Measurements from ENCODE around the gene PTP4A2.
A peak's percentile ranks its signal among the peaks of the same experiment; 100 is the strongest.

Gene PTP4A2

DNA sequence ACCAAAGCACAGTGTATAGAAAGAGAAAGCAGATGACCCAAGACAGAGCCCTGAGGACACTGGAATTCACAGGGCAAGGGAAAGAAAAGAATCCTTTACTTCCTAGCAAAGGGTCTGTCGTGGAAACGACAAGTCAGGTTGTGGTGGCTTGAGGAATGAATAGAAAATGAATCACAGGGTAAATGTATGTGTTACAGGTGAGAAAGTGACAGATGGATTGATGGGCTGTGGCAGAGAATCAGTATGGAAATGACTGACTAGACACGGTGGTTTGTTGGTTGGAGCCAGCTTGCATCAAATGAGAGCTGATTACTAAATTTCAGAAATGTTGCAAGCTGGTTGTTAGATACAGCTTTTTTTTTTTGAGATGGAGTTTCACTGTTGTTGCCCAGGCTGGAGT lies 46.9 kb downstream of the PTP4A2 start:
- TF ChIP-seq ZNF274 (IDR thresholded peaks at IDR 0.05; ENCODE audit: low read depth, low read length) (no peak), YY1 (IDR thresholded peaks at IDR 0.05; ENCODE audit: insufficient read depth, insufficient read length) (no peak), SUZ12 (IDR thresholded peaks at IDR 0.05; ENCODE audit: extremely low read depth, insufficient read depth, insufficient read length) (no peak)
- no peak for DNase-seq (ENCODE audit: low read depth, low spot score)
- Histone ChIP-seq H3K4me1 (ENCODE audit: insufficient read depth, insufficient read length) (no peaks in the 10 kb centered on the region), H3K36me3 (ENCODE audit: insufficient read depth, insufficient read length, low read length) (no peaks in the 10 kb centered on the region), H3K27me3 (ENCODE audit: insufficient read depth, insufficient read length) (no peaks in the 10 kb centered on the region), H3K9ac (ENCODE audit: insufficient read length, low read depth) (no peak overlapping the region), H3K9me3 (ENCODE audit: insufficient read depth, low read length) (no peaks in the 10 kb centered on the region), H3K4me3 (ENCODE audit: insufficient read length, low read depth) (no peak overlapping the region)

DNA sequence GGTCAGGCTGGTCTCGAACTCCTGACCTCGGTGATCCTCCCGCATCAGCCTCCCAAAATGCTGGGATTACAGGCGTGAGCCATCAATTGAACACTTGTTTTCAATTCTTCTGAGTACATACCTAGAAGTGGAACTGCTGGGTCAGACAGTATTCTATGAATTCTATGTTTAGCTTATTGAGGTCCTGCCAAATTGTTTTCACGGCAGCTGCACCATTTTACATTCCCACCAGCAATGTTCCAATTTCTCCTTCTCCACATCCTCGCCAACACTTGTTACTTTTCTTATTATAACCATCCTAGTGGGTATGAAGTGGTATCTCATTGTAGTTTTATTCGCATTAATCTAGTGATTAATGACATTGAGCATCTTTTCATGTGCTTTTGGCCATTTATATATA lies 49.9 kb downstream of the PTP4A2 start:
- Histone ChIP-seq H3K27me3 (ENCODE audit: insufficient read depth, insufficient read length) (no peaks in the 10 kb centered on the region), H3K4me1 (ENCODE audit: insufficient read depth, insufficient read length) (peaks cover 2% of the 10 kb centered on the region), H3K36me3 (ENCODE audit: insufficient read depth, insufficient read length, low read length) (no peaks in the 10 kb centered on the region), H3K9me3 (ENCODE audit: insufficient read depth, low read length) (no peaks in the 10 kb centered on the region), H3K4me3 (ENCODE audit: insufficient read length, low read depth) (no peak overlapping the region), H3K9ac (ENCODE audit: insufficient read length, low read depth) (no peak overlapping the region)
- TF ChIP-seq YY1 (IDR thresholded peaks at IDR 0.05; ENCODE audit: insufficient read depth, insufficient read length) (no peak), ZNF274 (IDR thresholded peaks at IDR 0.05; ENCODE audit: low read depth, low read length) (no peak), SUZ12 (IDR thresholded peaks at IDR 0.05; ENCODE audit: extremely low read depth, insufficient read depth, insufficient read length) (no peak)
- no peak for DNase-seq (ENCODE audit: low read depth, low spot score)

DNA sequence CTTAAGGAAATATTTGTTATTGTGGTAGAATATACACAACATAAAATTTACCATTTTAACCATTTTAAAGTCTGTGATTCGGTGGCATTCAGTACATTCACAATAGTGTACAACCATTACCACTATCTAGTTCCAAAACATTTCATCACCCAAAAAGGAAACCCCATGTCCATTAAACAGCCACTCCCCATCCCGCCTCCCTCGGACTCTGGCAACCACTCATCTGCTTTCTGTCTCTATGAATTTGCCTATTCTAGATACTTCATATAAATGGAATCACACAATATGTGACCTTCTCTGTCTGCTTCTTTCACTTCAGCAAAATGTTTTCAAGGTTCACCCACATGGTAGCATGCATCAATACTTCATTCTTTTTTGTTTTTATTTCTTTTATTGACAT lies 51.3 kb downstream of the PTP4A2 start:
- no peaks in the 10 kb centered on the region for H3K9me3 ChIP-seq (ENCODE audit: insufficient read depth, low read length)
- no peak overlapping the region for H3K9ac ChIP-seq (ENCODE audit: insufficient read length, low read depth)
- H3K4me1 ChIP-seq (ENCODE audit: insufficient read depth, insufficient read length), result peaks cover 2% of the 10 kb centered on the region
- H3K36me3 ChIP-seq (ENCODE audit: insufficient read depth, insufficient read length, low read length), result no peaks in the 10 kb centered on the region
- H3K27me3 ChIP-seq (ENCODE audit: insufficient read depth, insufficient read length), result no peaks in the 10 kb centered on the region
- TF ChIP-seq ZNF274 (IDR thresholded peaks at IDR 0.05; ENCODE audit: low read depth, low read length) (no peak), YY1 (IDR thresholded peaks at IDR 0.05; ENCODE audit: insufficient read depth, insufficient read length) (no peak), SUZ12 (IDR thresholded peaks at IDR 0.05; ENCODE audit: extremely low read depth, insufficient read depth, insufficient read length) (no peak)
- H3K4me3 ChIP-seq (ENCODE audit: insufficient read length, low read depth), result no peak overlapping the region
- DNase-seq (ENCODE audit: low read depth, low spot score), result no peak

DNA sequence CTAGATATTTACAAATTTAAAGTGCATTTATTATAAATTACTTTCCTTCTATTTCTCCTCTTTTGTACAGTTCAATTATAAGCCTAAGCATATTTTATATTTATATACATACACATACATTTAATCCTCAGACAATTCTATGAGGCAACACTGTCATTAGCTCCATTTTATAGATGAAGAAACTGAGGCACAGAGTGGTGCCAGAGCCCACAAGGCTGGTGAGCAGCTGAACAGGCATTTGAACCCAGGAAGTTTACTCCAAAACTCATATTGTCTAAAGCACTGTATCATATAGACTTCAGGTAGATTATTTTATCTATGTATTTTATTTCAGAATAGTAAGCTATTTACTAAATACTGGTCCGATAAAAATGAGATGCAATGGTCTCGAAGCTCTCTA lies 52.3 kb downstream of the PTP4A2 start:
- Histone ChIP-seq H3K4me1 (ENCODE audit: insufficient read depth, insufficient read length) (peaks cover 5% of the 10 kb centered on the region), H3K27me3 (ENCODE audit: insufficient read depth, insufficient read length) (no peaks in the 10 kb centered on the region), H3K36me3 (ENCODE audit: insufficient read depth, insufficient read length, low read length) (no peaks in the 10 kb centered on the region), H3K9me3 (ENCODE audit: insufficient read depth, low read length) (no peaks in the 10 kb centered on the region), H3K9ac (ENCODE audit: insufficient read length, low read depth) (no peak overlapping the region), H3K4me3 (ENCODE audit: insufficient read length, low read depth) (no peak overlapping the region)
- DNase-seq (ENCODE audit: low read depth, low spot score), result no peak
- TF ChIP-seq YY1 (IDR thresholded peaks at IDR 0.05; ENCODE audit: insufficient read depth, insufficient read length), result no peak
- TF ChIP-seq ZNF274 (IDR thresholded peaks at IDR 0.05; ENCODE audit: low read depth, low read length), result no peak
- TF ChIP-seq SUZ12 (IDR thresholded peaks at IDR 0.05; ENCODE audit: extremely low read depth, insufficient read depth, insufficient read length), result no peak

DNA sequence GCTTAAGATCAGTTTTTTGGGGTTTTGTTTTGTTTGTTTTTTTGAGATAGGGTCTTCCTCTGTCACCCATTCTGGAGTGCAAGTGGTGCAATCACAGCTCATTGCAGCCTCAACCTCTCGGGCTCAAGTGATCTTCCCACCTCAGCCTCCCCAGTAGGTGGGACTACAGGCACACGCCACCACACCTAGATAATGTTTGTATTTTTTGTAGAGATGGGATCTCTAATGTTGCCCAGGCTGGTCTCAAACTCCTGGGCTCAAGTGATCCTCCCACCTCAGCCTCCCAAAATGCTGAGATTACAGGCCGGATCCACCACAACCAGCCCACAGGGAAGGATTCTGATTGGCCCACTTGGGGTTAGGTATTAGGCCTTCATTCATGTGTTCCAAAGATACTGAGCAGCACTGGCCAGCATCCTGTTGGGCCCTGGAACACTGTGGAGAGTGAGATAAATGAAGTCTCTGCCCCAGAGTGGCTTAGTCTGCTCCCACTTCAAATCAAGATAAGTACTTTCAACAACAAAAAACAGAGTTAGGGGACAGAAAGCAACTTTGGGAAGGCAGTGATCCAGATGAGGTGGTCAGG lies 54.7 kb downstream of the PTP4A2 start:
- DNase-seq (ENCODE audit: low read depth, low spot score), result no peak
- Histone ChIP-seq H3K9me3 (ENCODE audit: insufficient read depth, low read length) (no peaks in the 10 kb centered on the region), H3K9ac (ENCODE audit: insufficient read length, low read depth) (peak overlapping the region; percentile 14), H3K36me3 (ENCODE audit: insufficient read depth, insufficient read length, low read length) (no peaks in the 10 kb centered on the region), H3K4me1 (ENCODE audit: insufficient read depth, insufficient read length) (peaks cover 5% of the 10 kb centered on the region), H3K27me3 (ENCODE audit: insufficient read depth, insufficient read length) (no peaks in the 10 kb centered on the region), H3K4me3 (ENCODE audit: insufficient read length, low read depth) (no peak overlapping the region)
- TF ChIP-seq ZNF274 (IDR thresholded peaks at IDR 0.05; ENCODE audit: low read depth, low read length), result no peak
- TF ChIP-seq YY1 (IDR thresholded peaks at IDR 0.05; ENCODE audit: insufficient read depth, insufficient read length), result no peak
- TF ChIP-seq SUZ12 (IDR thresholded peaks at IDR 0.05; ENCODE audit: extremely low read depth, insufficient read depth, insufficient read length), result no peak

DNA sequence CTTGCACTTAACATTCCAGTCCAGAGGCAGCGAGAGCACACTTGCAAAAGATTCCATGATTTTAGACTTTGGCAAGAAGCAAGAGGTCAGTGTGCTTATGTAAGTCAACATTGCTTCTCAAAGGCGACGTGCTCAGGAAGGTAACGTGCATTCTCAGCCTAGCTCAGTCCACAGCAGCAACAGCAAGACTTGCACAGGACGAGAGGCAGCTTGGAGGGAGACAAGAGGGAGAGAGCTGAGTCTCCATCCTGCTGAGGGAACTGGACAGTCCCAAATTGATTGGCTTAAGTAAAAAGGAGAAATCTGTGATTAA lies 56.5 kb downstream of the PTP4A2 start:
- Histone ChIP-seq H3K9ac (ENCODE audit: insufficient read length, low read depth) (no peak overlapping the region), H3K4me1 (ENCODE audit: insufficient read depth, insufficient read length) (peaks cover 5% of the 10 kb centered on the region), H3K36me3 (ENCODE audit: insufficient read depth, insufficient read length, low read length) (no peaks in the 10 kb centered on the region), H3K4me3 (ENCODE audit: insufficient read length, low read depth) (no peak overlapping the region), H3K27me3 (ENCODE audit: insufficient read depth, insufficient read length) (no peaks in the 10 kb centered on the region), H3K9me3 (ENCODE audit: insufficient read depth, low read length) (no peaks in the 10 kb centered on the region)
- no peak for TF ChIP-seq ZNF274 (IDR thresholded peaks at IDR 0.05; ENCODE audit: low read depth, low read length)
- no peak for TF ChIP-seq YY1 (IDR thresholded peaks at IDR 0.05; ENCODE audit: insufficient read depth, insufficient read length)
- TF ChIP-seq SUZ12 (IDR thresholded peaks at IDR 0.05; ENCODE audit: extremely low read depth, insufficient read depth, insufficient read length), result no peak
- no peak for DNase-seq (ENCODE audit: low read depth, low spot score)

DNA sequence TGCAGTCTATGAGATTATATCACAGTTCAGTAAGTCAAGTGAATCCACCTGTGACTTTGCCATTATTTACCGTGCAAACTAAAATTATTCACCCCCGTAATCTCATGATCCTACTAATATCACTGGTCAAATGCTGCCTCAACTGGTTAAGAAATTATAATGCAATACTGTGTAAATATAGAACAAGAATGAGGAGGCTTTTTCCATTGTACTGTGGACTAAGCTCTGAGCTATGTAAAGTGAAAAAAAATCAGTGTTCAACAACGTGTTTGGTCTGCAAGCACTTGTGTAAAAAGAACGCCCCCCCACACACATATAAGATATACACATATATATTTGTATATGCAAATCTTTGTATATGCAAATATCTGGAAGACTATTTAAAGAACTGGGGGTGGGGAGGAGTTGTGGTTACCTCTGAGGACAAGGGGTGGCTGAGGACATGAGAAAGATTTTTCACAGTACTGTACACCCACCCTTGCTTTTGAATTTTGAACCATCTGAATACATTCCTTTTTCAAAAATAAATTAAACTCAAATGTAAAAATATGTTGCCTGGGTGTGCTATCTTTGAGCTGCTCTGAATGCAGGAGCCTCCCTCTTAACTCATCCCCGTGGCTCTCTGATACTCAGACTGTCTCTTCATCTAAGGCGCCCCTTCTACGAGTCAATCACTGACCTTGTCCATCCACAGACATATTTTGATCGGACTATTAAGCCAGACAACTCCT lies 57.0 kb downstream of the PTP4A2 start:
- Histone ChIP-seq H3K9ac (ENCODE audit: insufficient read length, low read depth) (no peak overlapping the region), H3K27me3 (ENCODE audit: insufficient read depth, insufficient read length) (no peaks in the 10 kb centered on the region), H3K4me3 (ENCODE audit: insufficient read length, low read depth) (no peak overlapping the region), H3K4me1 (ENCODE audit: insufficient read depth, insufficient read length) (peaks cover 5% of the 10 kb centered on the region), H3K9me3 (ENCODE audit: insufficient read depth, low read length) (no peaks in the 10 kb centered on the region), H3K36me3 (ENCODE audit: insufficient read depth, insufficient read length, low read length) (no peaks in the 10 kb centered on the region)
- no peak for TF ChIP-seq SUZ12 (IDR thresholded peaks at IDR 0.05; ENCODE audit: extremely low read depth, insufficient read depth, insufficient read length)
- TF ChIP-seq YY1 (IDR thresholded peaks at IDR 0.05; ENCODE audit: insufficient read depth, insufficient read length), result no peak
- TF ChIP-seq ZNF274 (IDR thresholded peaks at IDR 0.05; ENCODE audit: low read depth, low read length), result no peak
- DNase-seq (ENCODE audit: low read depth, low spot score), result no peak

Data from NT2/D1 (cell line).